K562 (cell line): ENCODE data around the gene ATF6B. TPM values are rescaled to one million over a fixed set of nuclear protein-coding genes. Genes with fewer than 3 reads are reported as not detected.

Source experiments
- JUND ChIP-seq, 2 experiments: IDR thresholded peaks; 2 replicates in 1 of 2; 3 replicates in 1 of 2; pipeline ENCODE4 v1.6.1; 2011; ENCODE audit warnings: borderline replicate concordance in 2 of 2, low read depth in 2 of 2, low read length in 2 of 2, improper control_type of control experiment in 1 of 2, missing biosample characterization in 1 of 2, missing genetic modification characterization in 1 of 2, missing genetic modification reagents in 1 of 2
- MEIS2 ChIP-seq: fragments of 450-650 bp; IDR thresholded peaks from 2 replicates; pipeline ENCODE4 v1.6.1; 2014; ENCODE audit warnings: mild to moderate bottlenecking; ENCODE audit not compliant: partially characterized antibody
- NCOR1 ChIP-seq: fragments of 450-650 bp; IDR thresholded peaks from 2 replicates; pipeline ENCODE4 v1.6.1; 2016; ENCODE audit warnings: mild to moderate bottlenecking, moderate library complexity
- RHOXF2B ChIP-seq: fragments of 250-450 bp; sonication (Bioruptor Pico); conservative IDR thresholded peaks from 2 replicates; pipeline ENCODE4 v1.5.1; 2021
- SETDB1 ChIP-seq: IDR thresholded peaks from one replicate; pipeline ENCODE4 v1.6.1; 2012; ENCODE audit warnings: low read length, control low read depth, inconsistent platforms
- ZC3H11A ChIP-seq: IDR thresholded peaks from 2 replicates; pipeline ENCODE4 v1.6.1; 2012; ENCODE audit warnings: low read depth, low read length, improper control_type of control experiment
- ZNF121 ChIP-seq: sonication (generic); formaldehyde crosslinking; conservative IDR thresholded peaks from 2 replicates; pipeline ENCODE4 v1.8.0; 2022; ENCODE audit warnings: missing genetic modification reagents
- ZNF212 ChIP-seq: fragments of 450-650 bp; formaldehyde crosslinking; IDR thresholded peaks from 2 replicates; pipeline ENCODE4 v1.4.0; 2020; ENCODE audit warnings: mild to moderate bottlenecking
- ZNF277 ChIP-seq: fragments of 250-450 bp; sonication (Bioruptor Pico); IDR thresholded peaks from 2 replicates; pipeline ENCODE4 v1.8.0; 2022; ENCODE audit warnings: inconsistent platforms, mild to moderate bottlenecking, moderate library complexity, borderline replicate concordance
- ZNF586 ChIP-seq: fragments of 450-650 bp; formaldehyde crosslinking; conservative IDR thresholded peaks from 2 replicates; pipeline ENCODE4 v1.4.0; 2020; ENCODE audit warnings: mild to moderate bottlenecking, moderate library complexity
- polyA plus RNA-seq, 8 experiments: library from polyadenylated mRNA; depleted of rRNA in 4 of 8; stranded (reverse) in 5 of 8; unstranded in 3 of 8; fragments of >200 nt; fragmentation: Nextera tagmentation in 2 of 8; fragmentation: Illumina TruSeq in 1 of 8; extraction: Ambion mirVana in 2 of 8; extraction: Trizol in 1 of 8; gene quantifications; 2 replicates each; pipeline versions ENCODE4 v1.2.1 to v1.2.3, GENCODE V29; 2011 to 2014; ENCODE audit warnings: inconsistent platforms in 1 of 8, missing spikeins in 1 of 8
- total RNA-seq, 7 experiments: library from RNA; depleted of rRNA in 6 of 7; stranded (reverse); fragments of >200 nt in 6 of 7; fragmentation: Illumina TruSeq in 2 of 7; extraction: Trizol in 2 of 7; gene quantifications; 2 replicates each; pipeline versions ENCODE4 v1.2.1 to v1.2.3, GENCODE V29; 2011 to 2021; ENCODE audit warnings: low replicate concordance in 1 of 7

ATF6B gene
- total and polyA plus RNA-seq, 9 of the 15 experiments (the other 6 are each of a cell fraction or from before 2014, with no cell fraction given), result 20.7 to 131 (median 31.7) TPM

- TF ChIP-seq JUND (IDR thresholded peaks at IDR 0.05; ENCODE audit: borderline replicate concordance, low read depth, low read length) (peak; percentile 83), JUND (tag; IDR thresholded peaks at IDR 0.05; ENCODE audit: borderline replicate concordance, low read depth, low read length) (peak; percentile 66; the same call in 1 of the 3 replicates), MEIS2 (peak; percentile 96), ZNF277 (CRISPR knock-in tag) (no peak), NCOR1 (peak; percentile 97), ZNF121 (CRISPR knock-in tag) (no peak), ZNF586 (no peak), RHOXF2B (CRISPR knock-in tag) (no peak), SETDB1 (no peak), ZC3H11A (no peak), ZNF212 (CRISPR knock-in tag) (no peak)
These were observed 39.8 kb upstream of the ATF6B start (continued) for GRCh38 chr6:32167761-32168262.
